HFFc6 (cell line): ENCODE results near the gene CEP131. TPM values are rescaled to one million over a fixed set of nuclear protein-coding genes. Genes with fewer than 3 reads are reported as not detected.
A peak's percentile ranks its signal among the peaks of the same experiment; 100 is the strongest.

Experiments
- DNase-seq: peaks from one replicate; pipeline ENCODE4 v3.0.0-alpha.2; 2018
- H3K27ac Mint-ChIP-seq: 2 replicates; pipeline ENCODE4 v1.8.0; 2020; ENCODE audit warnings: mild to moderate bottlenecking, mixed read lengths
- H3K27me3 Mint-ChIP-seq: 2 replicates; pipeline ENCODE4 v1.8.0; 2021; ENCODE audit warnings: mild to moderate bottlenecking, moderate library complexity, mixed read lengths; ENCODE audit not compliant: insufficient read depth
- H3K36me3 Mint-ChIP-seq: 2 replicates; pipeline ENCODE4 v1.8.0; 2021; ENCODE audit warnings: low read depth, mixed read lengths
- H3K4me1 Mint-ChIP-seq: 2 replicates; pipeline ENCODE4 v1.8.0; 2020; ENCODE audit warnings: low read depth, mixed read lengths
- H3K4me3 Mint-ChIP-seq: 2 replicates; pipeline ENCODE4 v1.8.0; 2020; ENCODE audit warnings: mild to moderate bottlenecking, moderate library complexity, mixed read lengths
- H3K9me3 Mint-ChIP-seq: 2 replicates; pipeline ENCODE4 v1.8.0; 2020; ENCODE audit warnings: mild to moderate bottlenecking, mixed read lengths
- total RNA-seq, 6 experiments: library from RNA; stranded (reverse); fragmentation: NEBNext Ultra II Directional; extraction: Animal tissue kit (Norgen Biotek cat#: 25700); gene quantifications; 2 replicates in 1 of 6; 3 replicates in 5 of 6; pipeline ENCODE4 v1.2.3, GENCODE V29; 2021
- TF ChIP-seq, protein P1 (sequence below): fragments of 200-600 bp; sonication (generic); IDR thresholded peaks from 2 replicates; pipeline ENCODE4 v1.5.0; 2021; ENCODE audit warnings: antibody characterized with exemption, mild to moderate bottlenecking

Gene CEP131
- total RNA-seq, 6 experiments from 2014 or later, result 8.3 to 13.2 (median 10.7) TPM

DNA sequence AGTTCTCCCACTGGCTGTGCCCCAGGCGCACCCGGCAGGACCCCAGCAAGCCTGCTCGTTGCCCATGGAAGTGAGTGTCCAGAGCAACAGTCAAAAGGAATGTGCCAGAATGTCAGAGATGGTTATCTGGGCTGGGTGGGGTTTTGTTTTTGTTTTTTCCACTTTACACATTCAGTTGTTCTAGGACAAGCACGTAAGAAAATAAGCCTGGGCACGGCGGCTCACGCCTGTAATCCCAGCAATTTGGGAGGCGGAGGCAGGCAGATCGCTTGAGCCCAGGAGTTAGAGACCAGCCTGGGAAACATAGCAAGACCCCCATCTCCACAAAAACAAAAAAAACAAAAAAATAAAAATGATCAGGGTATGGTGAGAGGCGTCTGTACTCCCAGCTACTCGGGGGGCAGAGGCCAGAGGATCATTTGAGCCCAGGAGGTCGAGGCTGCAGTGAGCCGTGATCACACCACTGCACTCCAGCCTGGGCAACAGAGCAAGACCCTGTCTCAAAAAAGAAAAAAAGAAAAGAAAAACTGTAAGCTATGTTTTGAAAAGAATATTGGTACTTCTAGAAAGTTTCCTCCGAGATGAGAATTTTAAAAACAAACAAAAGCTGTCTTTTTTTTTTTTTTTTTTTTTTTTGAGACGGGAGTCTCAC, 24.7 kb upstream of the CEP131 start:
- peaks cover 4% of the 10 kb centered on the region; the same call in 1 of the 2 replicates for H3K9me3 Mint-ChIP-seq
- peaks cover 3% of the 10 kb centered on the region; the same call in 1 of the 2 replicates for H3K27me3 Mint-ChIP-seq
- no peak for DNase-seq
- TF ChIP-seq, protein P1, sequence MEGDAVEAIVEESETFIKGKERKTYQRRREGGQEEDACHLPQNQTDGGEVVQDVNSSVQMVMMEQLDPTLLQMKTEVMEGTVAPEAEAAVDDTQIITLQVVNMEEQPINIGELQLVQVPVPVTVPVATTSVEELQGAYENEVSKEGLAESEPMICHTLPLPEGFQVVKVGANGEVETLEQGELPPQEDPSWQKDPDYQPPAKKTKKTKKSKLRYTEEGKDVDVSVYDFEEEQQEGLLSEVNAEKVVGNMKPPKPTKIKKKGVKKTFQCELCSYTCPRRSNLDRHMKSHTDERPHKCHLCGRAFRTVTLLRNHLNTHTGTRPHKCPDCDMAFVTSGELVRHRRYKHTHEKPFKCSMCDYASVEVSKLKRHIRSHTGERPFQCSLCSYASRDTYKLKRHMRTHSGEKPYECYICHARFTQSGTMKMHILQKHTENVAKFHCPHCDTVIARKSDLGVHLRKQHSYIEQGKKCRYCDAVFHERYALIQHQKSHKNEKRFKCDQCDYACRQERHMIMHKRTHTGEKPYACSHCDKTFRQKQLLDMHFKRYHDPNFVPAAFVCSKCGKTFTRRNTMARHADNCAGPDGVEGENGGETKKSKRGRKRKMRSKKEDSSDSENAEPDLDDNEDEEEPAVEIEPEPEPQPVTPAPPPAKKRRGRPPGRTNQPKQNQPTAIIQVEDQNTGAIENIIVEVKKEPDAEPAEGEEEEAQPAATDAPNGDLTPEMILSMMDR, result no peak
- no peaks in the 10 kb centered on the region; the same call in 1 of the 2 replicates for H3K4me1 Mint-ChIP-seq
- H3K27ac Mint-ChIP-seq, result no peak overlapping the region
- no peak overlapping the region for H3K4me3 Mint-ChIP-seq
- H3K36me3 Mint-ChIP-seq, result 0 out of 2 replicates have a peak, but pooled peaks cover 5% of the 10 kb centered on the region

DNA sequence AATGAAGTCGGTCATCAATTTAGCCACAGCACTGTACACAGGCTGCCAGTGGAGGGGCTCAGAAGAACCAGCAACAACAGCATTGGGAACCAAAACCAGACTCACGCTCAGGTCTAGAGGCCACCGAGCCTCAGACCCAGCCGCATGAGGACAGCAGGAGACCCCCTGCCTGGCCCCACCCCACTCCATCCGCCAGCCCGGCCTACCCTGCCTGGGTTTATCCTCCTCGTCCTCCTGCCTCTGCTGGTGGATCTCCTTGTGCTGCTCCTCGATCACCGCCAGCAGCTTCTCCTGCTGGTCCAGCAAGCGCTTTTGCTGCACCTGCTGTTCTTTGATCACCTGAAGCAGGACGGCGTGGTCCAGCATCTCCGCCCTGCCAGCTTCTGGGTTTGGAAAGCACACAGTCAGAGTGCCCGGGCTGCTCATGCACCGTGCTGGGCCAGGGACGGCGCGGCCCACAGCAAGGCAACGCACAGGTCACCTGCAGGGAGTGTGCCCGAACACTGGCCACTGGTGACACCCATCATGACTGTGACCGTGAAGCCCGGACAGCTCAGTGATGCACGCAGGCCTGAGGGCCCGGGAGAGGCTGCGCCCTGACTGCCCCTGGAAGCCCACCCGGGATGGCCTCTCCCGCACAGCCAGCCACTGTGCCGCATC, 24.0 kb upstream of the CEP131 start:
- no peak overlapping the region for H3K4me3 Mint-ChIP-seq
- TF ChIP-seq, protein P1, result no peak
- no peak for DNase-seq
- H3K27ac Mint-ChIP-seq, result no peak overlapping the region
- H3K9me3 Mint-ChIP-seq, result peaks cover 4% of the 10 kb centered on the region; the same call in 1 of the 2 replicates
- peaks cover 6% of the 10 kb centered on the region for H3K27me3 Mint-ChIP-seq
- 0 out of 2 replicates have a peak, but pooled peaks cover 5% of the 10 kb centered on the region for H3K36me3 Mint-ChIP-seq
- H3K4me1 Mint-ChIP-seq, result peaks cover 6% of the 10 kb centered on the region; the same call in 1 of the 2 replicates

DNA sequence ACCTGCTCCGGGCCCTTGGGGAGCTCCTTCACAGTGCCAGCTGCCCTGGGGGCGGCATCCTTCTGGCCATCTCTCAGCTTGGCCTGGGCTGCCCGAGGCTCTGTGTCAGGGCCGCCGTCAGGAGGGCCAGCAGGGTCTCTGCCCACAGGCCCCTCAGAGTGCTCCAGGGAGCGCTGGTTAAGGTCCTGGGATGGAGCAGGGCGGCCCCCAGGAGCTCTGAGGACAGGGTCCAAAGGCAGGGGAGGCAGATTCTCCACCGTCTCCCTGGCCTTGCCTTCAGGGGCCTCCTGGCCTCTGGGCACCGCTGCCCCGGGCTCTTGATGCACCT, 23.5 kb upstream of the CEP131 start:
- Mint-ChIP-seq H3K9me3 (peaks cover 4% of the 10 kb centered on the region; the same call in 1 of the 2 replicates), H3K27ac (no peak overlapping the region), H3K4me3 (no peak overlapping the region), H3K36me3 (0 out of 2 replicates have a peak, but pooled peaks cover 5% of the 10 kb centered on the region), H3K4me1 (peaks cover 10% of the 10 kb centered on the region; the same call in 1 of the 2 replicates), H3K27me3 (peaks cover 8% of the 10 kb centered on the region)
- TF ChIP-seq, protein P1, result no peak
- DNase-seq, result no peak

DNA sequence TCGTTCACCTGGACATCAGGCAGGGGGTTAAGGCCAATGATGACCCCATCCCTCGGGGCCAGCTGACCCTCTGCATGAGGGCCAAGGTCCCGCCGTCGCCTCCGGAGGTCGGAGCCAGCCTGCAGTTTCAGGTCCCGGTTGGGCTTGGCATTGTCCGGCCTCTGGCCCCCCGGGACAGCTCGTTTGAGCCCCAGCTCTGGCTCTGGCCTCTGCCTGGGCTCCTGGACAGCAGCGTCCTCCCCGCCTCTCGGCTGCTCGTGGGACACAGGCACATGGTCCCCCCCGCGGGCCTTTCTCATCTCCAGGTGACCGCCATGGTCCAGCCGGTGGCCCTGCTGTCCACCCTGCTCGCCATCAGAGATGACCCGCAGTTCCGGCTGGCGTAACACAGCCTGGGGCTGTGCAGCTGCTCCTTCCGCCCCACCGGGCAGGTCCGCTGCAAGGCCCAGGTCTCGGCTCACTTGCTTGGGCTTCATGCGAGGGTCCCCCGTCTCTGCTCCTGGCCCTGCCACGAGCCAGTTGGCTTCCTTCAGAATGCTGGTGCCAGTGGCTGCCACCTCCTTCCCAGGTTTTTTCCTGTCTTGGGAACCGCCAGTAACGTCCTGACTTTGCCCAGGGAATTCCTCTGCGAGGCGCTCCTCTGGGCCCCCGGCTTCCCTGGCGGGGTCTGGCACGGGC, 23.0 kb upstream of the CEP131 start:
- H3K27ac Mint-ChIP-seq, result no peak overlapping the region
- peaks cover 13% of the 10 kb centered on the region for H3K4me1 Mint-ChIP-seq
- no peak for DNase-seq
- peaks cover 7% of the 10 kb centered on the region; the same call in 1 of the 2 replicates for H3K36me3 Mint-ChIP-seq
- H3K4me3 Mint-ChIP-seq, result no peak overlapping the region
- peaks cover 4% of the 10 kb centered on the region; the same call in 1 of the 2 replicates for H3K9me3 Mint-ChIP-seq
- peaks cover 8% of the 10 kb centered on the region for H3K27me3 Mint-ChIP-seq
- TF ChIP-seq, protein P1, result no peak

DNA sequence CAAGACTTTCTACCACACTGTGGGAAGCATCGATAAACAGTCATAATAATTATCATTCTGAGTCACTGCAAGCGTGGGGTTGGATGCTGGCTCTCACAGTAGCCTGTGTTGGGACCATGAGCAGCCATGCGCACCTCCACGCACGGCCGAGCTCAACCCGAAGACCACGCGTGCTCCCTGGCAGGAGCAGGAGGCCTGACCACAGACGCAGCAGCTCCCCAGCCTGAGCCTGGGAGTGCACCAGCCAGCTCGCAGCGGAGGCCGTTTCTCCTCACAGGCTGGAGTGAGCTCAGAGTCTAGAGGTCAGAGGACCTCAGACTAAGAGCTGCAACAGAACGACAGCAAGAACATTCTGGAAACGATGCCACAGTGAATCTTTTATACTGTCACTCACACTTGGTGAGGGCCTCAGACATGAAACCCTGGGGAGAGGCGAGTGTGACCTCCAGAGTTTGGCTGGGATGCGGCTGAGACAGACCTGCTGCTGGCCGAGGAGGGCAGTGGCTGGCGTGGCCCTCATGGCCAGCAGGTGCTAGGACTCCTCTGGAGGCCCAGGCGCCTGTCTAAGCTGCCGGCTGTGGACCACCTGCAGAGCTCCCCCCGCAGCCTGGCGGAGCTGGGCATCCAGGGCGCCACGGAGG, 22.4 kb upstream of the CEP131 start:
- DNase-seq, result no peak
- Mint-ChIP-seq H3K27ac (peak overlapping the region; percentile 61), H3K4me3 (no peak overlapping the region), H3K9me3 (peaks cover 4% of the 10 kb centered on the region; the same call in 1 of the 2 replicates), H3K36me3 (peaks cover 9% of the 10 kb centered on the region; the same call in 1 of the 2 replicates), H3K27me3 (peaks cover 8% of the 10 kb centered on the region), H3K4me1 (peaks cover 16% of the 10 kb centered on the region)
- TF ChIP-seq, protein P1, result no peak
